DND-41 (cell line): ENCODE data around the gene ARHGEF3.

ENCODE experiments used
- CTCF ChIP-seq: IDR thresholded peaks from 2 replicates; pipeline ENCODE4 v1.5.1; 2012; ENCODE audit warnings: borderline replicate concordance, low read length, moderate library complexity, mild to moderate bottlenecking; ENCODE audit not compliant: poor library complexity, severe bottlenecking; ENCODE audit errors: extremely low read depth
- EZH2 ChIP-seq: IDR thresholded peaks from 3 replicates; pipeline ENCODE4 v1.6.1; 2012; ENCODE audit warnings: borderline replicate concordance, low read depth, mild to moderate bottlenecking, moderate library complexity, low read length, inconsistent platforms; ENCODE audit not compliant: severe bottlenecking

GRCh38 chr3:56835650-56836227 is 34.0 kb upstream of the ARHGEF3 start:
- TF ChIP-seq CTCF (no peak), EZH2 (no peak)
